Activated naive CD4-positive, alpha-beta T cell treated with anti-CD3 and anti-CD28 coated beads, Interleukin-2, amount 50 U/mL, for 72 hours (primary cell): Measurements from ENCODE around the gene GCK. TPM values are rescaled to one million over a fixed set of nuclear protein-coding genes. Genes with fewer than 3 reads are reported as not detected.

Experiments used
- ATAC-seq, 2 donors: fragments of 150-1000 bp; cut with Tn5 transposase; 2 replicates each; pipeline ENCODE4 v1.10.0; 2021; ENCODE audit warnings: mild to moderate bottlenecking in 2 of 2, moderate library complexity in 2 of 2
- DNase-seq, 2 donors: peaks; one replicate each; pipeline ENCODE4 v3.0.0; 2021 to 2022; ENCODE audit warnings: low spot score in 2 of 2
- H3K27ac Mint-ChIP-seq, 2 donors: one replicate each; pipeline ENCODE4 v1.8.0; 2022; ENCODE audit warnings: mild to moderate bottlenecking in 2 of 2, mixed read lengths in 2 of 2
- H3K36me3 Mint-ChIP-seq, 2 donors: one replicate each; pipeline ENCODE4 v1.8.0; 2022; ENCODE audit warnings: mixed read lengths in 2 of 2
- H3K9me3 Mint-ChIP-seq, 2 donors: one replicate each; pipeline ENCODE4 v1.8.0; 2022; ENCODE audit warnings: mixed read lengths in 2 of 2
- total RNA-seq, 2 donors: library from RNA; stranded (reverse); gene quantifications; one replicate each; pipeline ENCODE4 v1.2.3, GENCODE V29; 2022

Gene GCK
- total RNA-seq, 2 donors from 2014 or later, result 0.80 to 1.2 TPM

- H3K27ac Mint-ChIP-seq, result no peak overlapping the region
- H3K9me3 Mint-ChIP-seq, result no peaks in the 10 kb centered on the region
- DNase-seq (no peak), ATAC-seq (no peak)
- H3K36me3 Mint-ChIP-seq, result no peaks in the 10 kb centered on the region
Measured at GRCh38 chr7:44224974-44225565, 35.8 kb upstream of the GCK start.

GRCh38 chr7:44224080-44224973 lies 35.1 kb upstream of the GCK start:
- DNase-seq (no peak), ATAC-seq (no peak)
- no peaks in the 10 kb centered on the region for H3K9me3 Mint-ChIP-seq
- no peaks in the 10 kb centered on the region for H3K36me3 Mint-ChIP-seq
- no peak overlapping the region for H3K27ac Mint-ChIP-seq

- DNase-seq, result no peak
- ATAC-seq, result no peak
- peak overlapping the region in 1 of 2 donors; percentile 86 for H3K27ac Mint-ChIP-seq
- no peaks in the 10 kb centered on the region for H3K36me3 Mint-ChIP-seq
- no peaks in the 10 kb centered on the region for H3K9me3 Mint-ChIP-seq
Measured at GRCh38 chr7:44223362-44224079, 34.3 kb upstream of the GCK start.

GRCh38 chr7:44222776-44223261 lies 33.6 kb upstream of the GCK start:
- no peak overlapping the region for H3K27ac Mint-ChIP-seq
- no peak for ATAC-seq
- no peaks in the 10 kb centered on the region for H3K9me3 Mint-ChIP-seq
- H3K36me3 Mint-ChIP-seq, result no peaks in the 10 kb centered on the region
- no peak for DNase-seq

GRCh38 chr7:44222074-44222473 lies 32.8 kb upstream of the GCK start:
- Mint-ChIP-seq H3K36me3 (no peaks in the 10 kb centered on the region), H3K9me3 (no peaks in the 10 kb centered on the region), H3K27ac (no peak overlapping the region)
- ATAC-seq (no peak), DNase-seq (peak in 1 of 2 donors; percentile 47)

- H3K27ac Mint-ChIP-seq, result no peak overlapping the region
- no peaks in the 10 kb centered on the region for H3K36me3 Mint-ChIP-seq
- H3K9me3 Mint-ChIP-seq, result no peaks in the 10 kb centered on the region
- DNase-seq (peak in 1 of 2 donors; percentile 35), ATAC-seq (no peak)
Measured at GRCh38 chr7:44221231-44221791, 32.1 kb upstream of the GCK start.

GRCh38 chr7:44220358-44221112 lies 31.3 kb upstream of the GCK start:
- H3K27ac Mint-ChIP-seq, result no peak overlapping the region
- ATAC-seq (no peak), DNase-seq (no peak)
- H3K9me3 Mint-ChIP-seq, result no peaks in the 10 kb centered on the region
- no peaks in the 10 kb centered on the region for H3K36me3 Mint-ChIP-seq

GRCh38 chr7:44220046-44220357 lies 30.8 kb upstream of the GCK start:
- no peaks in the 10 kb centered on the region for H3K36me3 Mint-ChIP-seq
- H3K9me3 Mint-ChIP-seq, result no peaks in the 10 kb centered on the region
- H3K27ac Mint-ChIP-seq, result no peak overlapping the region
- no peak for ATAC-seq
- DNase-seq, result peak in 1 of 2 donors; percentile 33

GRCh38 chr7:44219371-44220045 lies 30.3 kb upstream of the GCK start:
- H3K9me3 Mint-ChIP-seq, result no peaks in the 10 kb centered on the region
- DNase-seq (peak in 1 of 2 donors; percentile 25), ATAC-seq (no peak)
- H3K27ac Mint-ChIP-seq, result no peak overlapping the region
- H3K36me3 Mint-ChIP-seq, result no peaks in the 10 kb centered on the region

GRCh38 chr7:44218418-44219201 lies 29.4 kb upstream of the GCK start:
- ATAC-seq (no peak), DNase-seq (peak in 1 of 2 donors; percentile 43)
- Mint-ChIP-seq H3K36me3 (no peaks in the 10 kb centered on the region), H3K27ac (no peak overlapping the region), H3K9me3 (no peaks in the 10 kb centered on the region)

- peak overlapping the region in 1 of 2 donors; percentile 86 for H3K27ac Mint-ChIP-seq
- DNase-seq (peak in 1 of 2 donors; percentile 41), ATAC-seq (no peak)
- H3K9me3 Mint-ChIP-seq, result no peaks in the 10 kb centered on the region
- H3K36me3 Mint-ChIP-seq, result no peaks in the 10 kb centered on the region
Measured at GRCh38 chr7:44217852-44218402, 28.7 kb upstream of the GCK start.

GRCh38 chr7:44217223-44217714 lies 28.0 kb upstream of the GCK start:
- ATAC-seq, result no peak
- Mint-ChIP-seq H3K27ac (no peak overlapping the region), H3K9me3 (no peaks in the 10 kb centered on the region), H3K36me3 (no peaks in the 10 kb centered on the region)
- DNase-seq, result peak in 1 of 2 donors; percentile 37

GRCh38 chr7:44216521-44217222 lies 27.4 kb upstream of the GCK start:
- no peaks in the 10 kb centered on the region for H3K36me3 Mint-ChIP-seq

GRCh38 chr7:44216019-44216418 lies 26.8 kb upstream of the GCK start:
- peak in 1 of 2 donors; percentile 53 for DNase-seq
- Mint-ChIP-seq H3K27ac (no peak overlapping the region), H3K36me3 (no peaks in the 10 kb centered on the region), H3K9me3 (no peaks in the 10 kb centered on the region)
- peak in 1 of 2 donors; percentile 19 for ATAC-seq

More at GRCh38 chr7:44216521-44217222, 27.4 kb upstream of the GCK start:
- Mint-ChIP-seq H3K9me3 (no peaks in the 10 kb centered on the region), H3K27ac (peak overlapping the region in 1 of 2 donors; percentile 34)
- DNase-seq, result peak in 1 of 2 donors; percentile 46
- ATAC-seq, result no peak
